Stimulated activated CD4-positive, alpha-beta T cell treated with anti-CD3 and anti-CD28 coated beads, Interleukin-1b, Interleukin-23, amount 100 ng/mL, for 4 hours (primary cell): ENCODE measurements around the gene TMEM229B.
"Not testable (repeated sequence)": the region's sequence is repeated elsewhere in the genome, so short reads cannot be mapped to it uniquely, and the experiment has no call there.

Source experiments
- DNase-seq, 2 donors: peaks; one replicate each; pipeline ENCODE4 v3.0.0-alpha.2; 2020; ENCODE audit warnings: low read depth in 2 of 2

TMEM229B gene

DNA sequence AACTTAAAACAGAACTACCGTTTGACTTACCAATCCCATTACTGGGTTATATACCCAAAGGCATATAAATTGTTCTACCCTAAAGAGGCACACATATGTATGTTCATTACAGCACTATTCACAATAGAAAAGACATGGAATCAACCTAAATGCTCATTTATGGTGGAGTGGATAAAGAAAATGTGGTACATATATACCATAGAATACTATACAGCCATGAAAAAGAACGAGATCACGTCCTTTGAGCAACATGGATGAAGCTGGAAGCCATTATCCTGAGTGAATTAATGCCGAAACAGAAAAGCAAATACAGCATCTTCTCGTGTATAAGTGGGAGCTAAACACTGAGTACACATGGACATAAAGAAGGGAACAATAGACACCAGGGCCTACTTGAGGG lies 31.8 kb downstream of the TMEM229B start:
- DNase-seq: no peak

GRCh38 chr14:67453575-67454300 lies 34.8 kb downstream of the TMEM229B start:
- DNase-seq: no peak

- DNase-seq: not testable (repeated sequence)
These were observed 36.9 kb downstream of the TMEM229B start for GRCh38 chr14:67451667-67452066.

- no peak for DNase-seq
These were observed 39.4 kb downstream of the TMEM229B start for GRCh38 chr14:67449096-67449495.

- no peak for DNase-seq
These were observed 41.5 kb downstream of the TMEM229B start for GRCh38 chr14:67447033-67447381.

- no peak for DNase-seq
These were observed 42.0 kb downstream of the TMEM229B start for GRCh38 chr14:67446371-67447032.

- DNase-seq: no peak
These were observed 44.1 kb downstream of the TMEM229B start for GRCh38 chr14:67444395-67444794.

DNA sequence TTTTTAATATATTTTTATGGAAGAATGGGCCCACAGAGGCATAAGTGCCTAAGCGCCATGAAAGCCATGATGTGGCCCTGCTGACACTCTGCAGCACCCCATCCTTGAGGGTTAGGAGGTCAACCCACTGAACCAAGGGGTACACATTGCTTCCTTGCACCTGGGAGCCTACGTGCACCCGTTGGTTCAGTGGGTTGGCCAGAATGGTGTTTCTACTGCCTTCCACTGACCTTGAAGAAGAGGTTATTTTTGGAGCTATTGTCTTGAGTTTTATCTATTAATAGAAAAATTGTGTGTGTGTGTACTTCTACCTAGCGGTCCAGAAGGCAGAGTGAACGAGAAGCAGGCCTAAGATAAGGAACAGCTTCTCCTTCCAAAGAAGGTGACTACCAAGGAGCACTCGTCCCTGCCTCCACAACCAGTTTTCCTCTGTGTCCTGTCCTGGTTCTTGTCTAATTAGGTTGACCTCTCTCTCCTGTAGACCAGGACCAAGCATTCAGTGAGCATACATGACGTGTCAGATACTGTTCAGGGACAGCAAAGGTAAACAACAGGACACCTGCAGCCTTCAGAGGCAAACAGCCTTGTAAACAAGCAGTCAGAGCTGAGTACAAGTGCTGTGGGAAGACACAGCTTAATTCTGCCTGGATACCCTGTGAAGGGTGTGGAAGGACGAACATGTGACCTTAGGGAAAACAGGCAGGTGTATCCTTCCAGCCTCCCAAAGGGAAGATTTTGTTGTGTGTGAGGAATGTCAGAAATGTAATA lies 46.2 kb downstream of the TMEM229B start:
- no peak for DNase-seq

- DNase-seq: no peak
These were observed 46.8 kb downstream of the TMEM229B start for GRCh38 chr14:67441672-67442071.

DNA sequence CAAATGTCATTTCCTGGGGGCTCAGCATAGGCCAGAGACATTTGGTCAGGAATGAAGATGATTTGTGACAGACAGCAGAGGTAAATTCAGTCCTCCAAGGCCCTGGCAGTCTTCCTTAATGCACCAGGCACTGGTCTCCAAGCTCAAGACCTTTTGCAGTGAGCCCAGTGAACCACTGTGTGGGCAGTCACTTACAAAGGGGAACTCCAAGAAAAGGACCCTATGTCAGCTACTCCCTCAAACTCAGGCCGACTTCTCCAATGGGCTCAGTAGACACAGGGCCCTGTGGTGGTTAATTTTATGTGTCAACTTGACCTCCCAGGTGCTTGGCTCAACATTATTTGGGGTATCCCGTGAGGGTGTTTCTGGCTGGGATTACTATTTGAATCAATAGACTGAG lies 47.3 kb downstream of the TMEM229B start:
- no peak for DNase-seq

DNA sequence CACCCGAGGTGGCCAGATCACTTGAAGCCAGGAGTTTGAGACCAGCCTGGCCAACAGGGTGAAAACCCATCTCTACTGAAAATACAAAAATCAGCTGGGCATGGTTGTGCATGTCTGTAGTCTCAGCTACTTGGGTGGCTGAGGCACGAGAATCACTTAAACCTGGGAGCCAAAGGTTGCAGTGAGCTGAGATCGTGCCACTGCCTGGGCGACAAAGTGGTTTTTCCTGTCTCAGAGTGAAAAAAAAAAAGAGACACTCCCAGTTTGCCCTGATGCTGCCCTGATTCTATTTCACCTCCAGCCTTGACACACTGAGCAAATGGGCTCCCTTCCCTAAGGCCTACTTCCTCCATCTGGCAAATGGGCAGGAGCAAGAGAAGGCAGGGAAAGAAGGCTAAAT lies 48.0 kb downstream of the TMEM229B start:
- no peak for DNase-seq

DNA sequence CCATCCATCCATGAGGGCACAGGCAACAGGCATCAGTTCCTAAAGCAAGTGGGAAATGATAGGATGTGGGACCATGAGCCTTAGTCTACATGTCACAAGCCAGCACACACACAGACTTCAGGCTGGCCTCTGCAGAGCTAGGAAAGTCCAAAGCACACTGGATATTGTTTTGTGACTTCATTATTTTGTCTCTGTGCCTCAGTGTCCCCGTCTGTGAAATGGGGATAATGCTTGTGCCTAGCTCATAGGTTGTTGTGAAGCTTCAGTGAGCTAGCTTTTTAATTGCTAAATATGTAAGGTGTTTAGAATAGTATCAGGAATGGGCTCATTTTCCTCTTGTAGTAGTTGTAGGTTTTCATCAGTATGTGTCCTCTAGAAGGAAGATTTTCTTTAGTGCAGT lies 49.6 kb downstream of the TMEM229B start:
- DNase-seq: no peak

DNA sequence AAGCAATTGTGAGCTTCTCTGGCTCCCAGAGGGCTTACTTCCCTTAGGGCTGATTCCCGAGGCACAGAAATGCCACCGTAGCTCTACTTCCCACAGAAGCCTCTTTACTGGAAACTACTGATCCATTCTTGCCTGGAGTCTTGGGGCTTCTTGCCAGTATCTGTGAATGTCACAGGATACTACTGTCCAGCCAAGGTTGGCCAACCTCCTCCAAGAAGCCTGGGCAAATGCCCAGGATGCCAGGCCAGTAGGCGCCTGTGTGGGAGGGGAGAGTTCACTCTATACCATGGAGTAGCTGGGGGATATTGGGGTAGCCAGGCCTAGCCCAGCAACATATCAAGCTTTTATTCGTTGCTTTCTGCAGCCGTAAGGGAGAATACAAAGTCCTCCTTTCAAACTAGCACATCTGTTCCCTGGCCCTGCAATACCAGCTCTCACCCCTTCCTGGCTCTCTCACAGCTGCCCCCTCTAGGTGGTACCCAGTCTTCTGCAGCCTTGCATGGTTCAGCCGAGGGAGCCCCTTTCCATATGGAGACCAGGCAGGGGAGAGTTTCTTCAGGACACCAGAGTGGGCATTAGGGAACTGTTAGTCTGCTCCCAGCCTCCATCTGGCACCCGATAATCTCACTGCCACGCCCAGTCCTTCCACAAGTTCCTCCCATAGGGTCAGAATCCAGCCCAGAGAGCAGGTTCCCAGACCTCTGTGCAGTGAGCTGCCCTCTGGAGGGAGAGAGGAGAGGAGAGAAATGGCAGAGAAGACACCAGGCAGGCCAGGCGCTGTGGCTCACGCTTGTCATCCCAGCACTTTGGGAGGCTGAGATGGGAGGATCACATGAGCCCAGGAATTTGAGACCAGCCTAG lies 52.3 kb downstream of the TMEM229B start:
- DNase-seq: no peak

GRCh38 chr14:67435603-67436002 lies 52.9 kb downstream of the TMEM229B start:
- no peak for DNase-seq

DNA sequence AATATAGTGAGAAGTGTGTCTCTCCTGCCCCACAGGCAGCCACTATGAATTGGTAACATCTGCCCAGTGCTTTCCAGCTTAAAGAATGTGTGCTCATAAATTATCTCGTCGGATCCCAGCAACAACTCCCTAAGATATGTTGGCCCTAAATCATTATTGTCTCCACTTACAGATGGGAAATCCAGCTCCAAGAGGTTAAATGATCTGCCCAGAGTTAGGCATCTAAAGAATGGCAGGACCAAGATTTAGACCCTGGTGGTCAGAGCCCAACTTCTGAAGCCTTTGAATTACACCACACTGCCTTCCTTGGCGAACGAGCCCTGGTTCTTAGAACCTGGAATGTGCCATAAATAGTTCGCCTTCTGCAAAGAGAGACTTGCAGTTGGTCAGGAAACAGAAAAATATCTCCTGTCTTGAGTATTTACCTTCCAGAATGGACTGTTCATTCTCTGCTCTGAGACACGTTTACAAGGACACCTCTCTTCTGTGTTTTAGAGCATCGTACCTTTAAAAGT lies 56.4 kb downstream of the TMEM229B start:
- DNase-seq: no peak

DNA sequence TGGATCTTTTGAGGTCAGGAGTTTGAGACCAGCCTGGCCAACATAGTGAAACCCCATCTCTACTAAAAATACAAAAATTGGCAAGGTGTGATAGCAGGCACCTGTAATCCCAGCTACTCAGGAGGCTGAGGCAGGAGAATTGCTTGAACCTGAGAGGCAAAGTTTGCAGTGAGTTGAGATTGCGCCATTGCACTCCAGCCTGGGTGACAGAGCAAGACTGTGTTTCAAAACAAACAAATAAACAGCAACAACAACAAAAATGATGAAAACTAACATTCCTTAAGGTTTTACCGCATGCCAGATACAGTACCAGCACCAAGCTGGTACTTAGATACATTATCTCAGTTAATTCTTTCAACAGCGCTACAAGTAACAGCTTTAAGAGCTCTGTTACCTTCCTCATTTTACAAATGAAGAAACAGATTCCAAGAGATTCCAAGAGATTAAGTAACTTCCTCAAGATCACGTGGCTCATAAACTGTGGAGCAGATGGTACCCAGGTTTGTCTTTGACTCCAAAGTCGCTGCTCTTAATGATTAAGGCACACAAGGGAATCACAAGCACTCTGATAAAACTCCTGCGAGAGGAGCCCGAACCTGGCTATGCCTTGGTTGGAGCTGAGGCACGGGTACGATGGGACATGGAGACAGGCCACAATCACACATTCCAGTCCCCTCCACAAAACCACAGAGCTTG lies 58.9 kb downstream of the TMEM229B start:
- no peak for DNase-seq

DNA sequence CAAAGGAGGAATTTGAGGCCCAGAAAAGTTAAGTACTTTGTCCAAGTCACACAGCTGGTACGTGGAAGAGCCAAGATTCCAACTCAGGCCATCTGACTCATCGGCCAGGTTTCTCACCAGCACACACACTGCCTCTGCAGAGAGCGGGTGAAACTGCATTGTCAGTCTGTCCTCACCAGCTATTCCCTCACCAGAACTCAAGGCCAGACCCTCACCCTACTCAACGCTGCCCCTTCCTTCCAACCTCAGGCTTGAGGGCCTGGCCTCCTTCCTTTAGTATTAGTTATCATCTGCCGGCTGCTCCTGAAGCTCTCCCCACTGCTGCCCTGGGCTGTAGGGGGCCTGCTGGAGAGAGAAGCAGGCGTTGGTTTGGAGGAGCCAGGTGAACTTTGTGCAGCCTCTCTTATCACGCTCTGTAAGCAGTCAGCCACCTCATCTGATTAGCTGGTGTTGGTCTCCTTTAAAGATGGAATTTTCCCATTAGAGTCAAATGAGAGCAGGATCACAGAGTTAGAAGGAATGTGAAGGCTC lies 60.0 kb downstream of the TMEM229B start:
- no peak for DNase-seq

DNA sequence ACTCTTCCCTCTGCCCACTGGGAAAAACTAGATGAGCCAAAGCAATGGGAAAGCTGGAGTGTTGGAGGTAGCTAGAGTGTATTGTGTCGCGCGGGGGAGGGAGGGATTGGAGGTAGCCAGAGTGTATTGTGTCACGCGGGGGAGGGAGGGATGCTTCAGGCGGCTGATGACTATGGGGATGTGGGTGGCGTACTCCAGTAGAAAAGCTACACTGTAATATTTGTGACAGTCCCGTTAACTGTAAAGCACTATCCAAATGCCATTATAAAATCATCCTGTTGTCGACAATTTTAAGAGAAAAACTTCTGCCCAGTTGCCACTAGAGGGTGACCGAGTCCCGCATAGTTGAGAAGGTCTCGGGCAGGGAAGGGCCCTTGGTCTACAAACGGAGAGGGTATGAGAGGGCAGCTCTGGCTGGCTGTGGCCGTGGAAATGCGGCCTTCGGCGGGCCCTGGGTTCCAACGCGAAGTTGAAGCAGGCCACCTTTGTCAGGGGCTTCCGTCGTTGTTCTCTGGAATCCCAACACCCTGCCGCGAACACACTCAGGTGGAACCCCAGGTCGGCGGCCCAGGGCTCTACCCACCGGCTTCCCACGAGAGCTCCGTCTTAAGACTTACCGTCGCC lies 61.4 kb downstream of the TMEM229B start:
- peak; percentile 46 to 54 for DNase-seq

DNA sequence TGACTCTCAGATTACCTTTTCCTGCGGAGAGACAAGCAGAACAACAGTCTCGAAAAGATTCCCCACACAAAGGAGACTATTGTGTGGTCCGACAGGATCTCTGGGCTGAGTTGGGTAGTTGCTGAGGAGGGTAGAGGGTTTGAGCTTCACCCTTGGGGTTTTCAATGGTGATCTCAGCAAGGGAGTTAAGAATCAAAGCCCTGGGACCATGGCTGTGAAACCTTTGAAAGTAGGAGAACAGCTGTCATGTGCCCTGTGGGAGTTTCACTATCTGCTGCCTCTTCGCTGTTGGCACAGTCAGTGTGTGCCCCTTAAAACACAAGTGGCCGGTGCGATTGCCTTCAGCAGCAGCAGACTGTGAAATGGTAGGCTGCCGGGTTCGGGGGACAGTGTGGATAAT lies 62.4 kb downstream of the TMEM229B start:
- DNase-seq: no peak

DNA sequence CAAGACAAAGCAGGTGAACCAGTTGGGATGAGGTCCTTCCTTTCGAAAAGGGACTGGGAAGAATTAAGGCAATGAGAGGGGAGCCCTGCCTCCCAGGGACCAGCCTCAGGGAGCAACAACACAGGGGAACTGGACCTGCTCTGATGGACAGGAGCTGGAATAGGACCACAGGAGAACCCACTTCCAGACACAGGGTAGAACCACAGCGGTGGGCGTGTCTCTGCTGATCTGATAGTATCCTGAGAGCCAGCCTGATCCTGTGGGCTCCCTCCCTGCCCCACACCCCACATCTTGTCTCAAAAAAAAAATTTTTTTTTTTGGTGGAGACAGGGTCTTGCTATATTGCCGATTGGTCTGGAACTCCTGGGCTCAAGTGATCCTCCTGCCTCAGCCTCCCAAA lies 62.9 kb downstream of the TMEM229B start:
- DNase-seq: no peak
